ENCODE data around the gene FOXF1.

DNA sequence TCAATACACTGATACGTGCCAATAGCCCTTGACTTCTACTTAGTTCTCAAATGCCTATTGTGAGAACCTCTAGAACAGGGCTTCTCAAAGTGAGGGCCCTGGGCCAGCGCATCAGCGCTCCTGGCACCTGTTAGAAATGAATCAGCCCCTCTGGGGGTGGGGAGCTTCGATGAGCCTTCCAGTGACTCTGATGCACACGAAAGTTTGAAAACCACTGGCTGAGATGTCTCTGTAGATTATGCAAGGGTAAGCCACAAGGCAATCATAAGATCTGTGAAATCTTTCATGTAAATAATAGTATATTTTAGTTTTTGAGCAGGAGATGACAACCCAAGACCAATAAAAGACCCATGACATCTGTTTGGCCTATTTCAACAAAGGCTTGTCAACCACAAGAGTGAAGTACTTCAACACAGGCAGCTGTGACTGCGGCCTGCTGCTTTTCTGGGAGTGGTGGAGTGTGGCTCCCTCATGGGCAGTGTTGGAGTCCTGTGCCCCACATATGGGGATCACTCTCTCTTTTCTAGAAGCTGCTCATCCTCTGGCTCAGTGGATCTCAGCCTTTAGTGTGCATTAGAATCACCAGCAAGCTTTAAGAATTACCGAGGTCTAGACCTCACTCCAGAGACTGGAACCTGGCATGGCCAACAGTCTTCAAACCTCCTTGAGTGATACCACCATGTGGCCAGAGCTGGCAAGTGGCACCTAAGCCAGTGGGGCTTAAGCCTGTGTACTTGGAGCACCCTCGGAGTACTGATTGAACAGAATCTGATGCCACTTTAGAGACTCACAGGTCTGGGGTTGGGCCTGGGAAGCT, 39.0 kb downstream of the FOXF1 start:
- TF ChIP-seq RCOR1 (IDR thresholded peaks at IDR 0.05; ENCODE audit: low read depth, low read length) (no peak), SMC3 (IDR thresholded peaks at IDR 0.05) (no peak)
- TF ChIP-seq, protein P1, sequence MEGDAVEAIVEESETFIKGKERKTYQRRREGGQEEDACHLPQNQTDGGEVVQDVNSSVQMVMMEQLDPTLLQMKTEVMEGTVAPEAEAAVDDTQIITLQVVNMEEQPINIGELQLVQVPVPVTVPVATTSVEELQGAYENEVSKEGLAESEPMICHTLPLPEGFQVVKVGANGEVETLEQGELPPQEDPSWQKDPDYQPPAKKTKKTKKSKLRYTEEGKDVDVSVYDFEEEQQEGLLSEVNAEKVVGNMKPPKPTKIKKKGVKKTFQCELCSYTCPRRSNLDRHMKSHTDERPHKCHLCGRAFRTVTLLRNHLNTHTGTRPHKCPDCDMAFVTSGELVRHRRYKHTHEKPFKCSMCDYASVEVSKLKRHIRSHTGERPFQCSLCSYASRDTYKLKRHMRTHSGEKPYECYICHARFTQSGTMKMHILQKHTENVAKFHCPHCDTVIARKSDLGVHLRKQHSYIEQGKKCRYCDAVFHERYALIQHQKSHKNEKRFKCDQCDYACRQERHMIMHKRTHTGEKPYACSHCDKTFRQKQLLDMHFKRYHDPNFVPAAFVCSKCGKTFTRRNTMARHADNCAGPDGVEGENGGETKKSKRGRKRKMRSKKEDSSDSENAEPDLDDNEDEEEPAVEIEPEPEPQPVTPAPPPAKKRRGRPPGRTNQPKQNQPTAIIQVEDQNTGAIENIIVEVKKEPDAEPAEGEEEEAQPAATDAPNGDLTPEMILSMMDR (IDR thresholded peaks at IDR 0.05), result no peak
